GM12865 (cell line): ENCODE measurements around the gene HBB.

ENCODE experiments used
- DNase-seq: peaks from one replicate; pipeline ENCODE4 v3.0.0; 2010; ENCODE audit warnings: low read depth
- H3K4me3 ChIP-seq: 2 replicates; pipeline ENCODE4 v1.5.1; 2011; ENCODE audit warnings: mild to moderate bottlenecking, low read depth, low read length, control low read depth
- CTCF ChIP-seq: IDR thresholded peaks from 2 replicates; pipeline ENCODE4 v1.5.1; 2011; ENCODE audit warnings: low read length, control low read depth, low read depth, inconsistent platforms; ENCODE audit not compliant: insufficient read depth; ENCODE audit errors: missing control alignments

Gene HBB

GRCh38 chr11:5203366-5203765, 23.5 kb downstream of the HBB start:
- H3K4me3 ChIP-seq: no peak overlapping the region
- no peak for TF ChIP-seq CTCF
- no peak for DNase-seq

GRCh38 chr11:5200582-5200981, 26.3 kb downstream of the HBB start, which contains the start of gene OR51V1:
TSS of gene OR51V1 (minus strand) at chr11:5200682. CDS start at chr11:5200682, 0 bp downstream.
- no peak within 1 kb of the TSS for H3K4me3 ChIP-seq
- no peak for DNase-seq
- TF ChIP-seq CTCF: no peak

GRCh38 chr11:5198285-5198684, 28.6 kb downstream of the HBB start:
- TF ChIP-seq CTCF: no peak
- no peak for DNase-seq

GRCh38 chr11:5197536-5197935, 29.3 kb downstream of the HBB start:
- no peak overlapping the region for H3K4me3 ChIP-seq
- no peak for TF ChIP-seq CTCF
- no peak for DNase-seq

More at GRCh38 chr11:5198285-5198684, 28.6 kb downstream of the HBB start:
- H3K4me3 ChIP-seq: no peak overlapping the region

DNA sequence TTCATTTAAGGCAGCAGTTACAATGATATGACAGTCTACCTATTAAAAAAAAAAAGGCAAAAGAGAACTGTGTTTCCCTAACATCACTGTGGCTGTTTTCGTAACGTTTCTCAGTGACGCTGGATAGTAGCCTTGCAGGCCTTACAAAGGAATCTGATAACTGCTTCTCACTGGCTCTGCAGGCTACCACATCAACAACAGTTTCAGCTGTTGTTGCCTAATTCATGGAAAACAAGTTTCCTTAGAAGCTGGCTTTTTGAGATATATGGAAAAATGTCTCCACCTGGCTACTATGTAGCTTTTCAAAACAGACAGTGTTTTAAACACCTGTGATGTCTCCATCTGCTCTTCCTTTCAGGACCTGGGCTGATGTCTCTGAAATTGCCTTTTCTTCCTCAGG, 30.1 kb downstream of the HBB start:
- H3K4me3 ChIP-seq: no peak overlapping the region
- no peak for DNase-seq
- TF ChIP-seq CTCF: no peak

DNA sequence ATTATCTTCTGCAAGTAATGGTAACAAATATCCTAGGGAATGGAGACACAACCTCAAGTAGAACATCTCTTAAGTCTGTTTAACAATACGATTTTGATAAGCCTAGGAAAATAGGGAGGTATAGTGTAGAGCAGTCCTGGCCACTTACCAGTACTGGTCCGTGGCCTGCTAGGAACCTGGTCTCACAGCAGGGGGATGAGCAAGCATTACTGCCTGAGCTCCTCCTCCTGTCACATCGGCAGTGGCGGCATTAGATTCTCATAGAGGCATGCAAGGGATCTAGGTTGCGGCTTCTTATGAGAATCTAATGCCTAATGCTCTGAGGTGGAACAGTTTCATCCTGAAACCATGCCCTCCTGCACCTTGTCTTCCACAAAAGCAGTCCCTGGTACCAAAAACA, 30.8 kb downstream of the HBB start:
- no peak for DNase-seq
- no peak for TF ChIP-seq CTCF

DNA sequence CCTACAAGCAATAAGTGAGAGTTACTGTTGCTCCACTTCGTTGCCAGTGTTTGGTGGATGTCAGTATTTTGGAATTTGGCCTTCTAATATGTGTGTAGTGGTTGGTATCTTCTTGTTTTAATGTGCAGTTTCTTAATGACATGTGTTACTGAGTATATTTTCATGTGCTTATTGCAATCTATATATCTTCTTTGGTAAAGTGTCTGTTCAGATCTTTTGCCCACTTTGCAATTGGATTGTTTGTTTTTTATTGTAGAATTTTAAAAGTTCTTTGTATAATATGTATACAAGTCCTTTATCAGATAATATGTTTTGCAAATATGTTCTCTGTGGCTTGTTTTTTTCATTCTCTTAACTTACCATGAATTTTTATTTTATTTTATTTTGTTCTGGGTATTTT, 34.1 kb downstream of the HBB start:
- DNase-seq: no peak
- TF ChIP-seq CTCF: no peak
- no peak overlapping the region for H3K4me3 ChIP-seq

More for the DNA sequence above, 30.8 kb downstream of the HBB start:
- no peak overlapping the region for H3K4me3 ChIP-seq
